Muscle of leg (tissue), 11 donors: ENCODE results near the gene CNOT10. TPM values are rescaled to one million over a fixed set of nuclear protein-coding genes. Genes with fewer than 3 reads are reported as not detected.
"Not testable (repeated sequence)": the region's sequence is repeated elsewhere in the genome, so short reads cannot be mapped to it uniquely, and the experiment has no call there.

Source experiments
- DNase-seq: peaks from one replicate; pipeline ENCODE4 v3.0.0; 2013
- H3K27ac ChIP-seq: one replicate; pipeline ENCODE4 v1.5.1; 2013; ENCODE audit warnings: mild to moderate bottlenecking, low read length, control low read depth
- H3K27me3 ChIP-seq: one replicate; pipeline ENCODE4 v1.6.1; 2013; ENCODE audit warnings: low read length; ENCODE audit not compliant: control insufficient read depth, insufficient read depth
- H3K36me3 ChIP-seq: one replicate; pipeline ENCODE4 v1.6.1; 2013; ENCODE audit warnings: low read length; ENCODE audit not compliant: control insufficient read depth, insufficient read depth
- H3K4me1 ChIP-seq: one replicate; pipeline ENCODE4 v1.6.1; 2013; ENCODE audit warnings: low read length; ENCODE audit not compliant: control insufficient read depth, insufficient read depth
- H3K4me3 ChIP-seq: one replicate; pipeline ENCODE4 v1.5.1; 2013; ENCODE audit warnings: low read length, control low read depth
- H3K9me3 ChIP-seq: replicated peaks from 2 replicates; pipeline ENCODE4 v1.6.1; 2013; ENCODE audit warnings: low read depth, low read length; ENCODE audit not compliant: control insufficient read depth
- WGBS: methylation state at CpG from one replicate; pipeline ENCODE4 v1.1.5; 2013; ENCODE audit warnings: missing lambda C conversion rate; ENCODE audit not compliant: insufficient coverage; 5-methylcytosine and 5-hydroxymethylcytosine counted together
- polyA plus RNA-seq, 8 donors: library from polyadenylated mRNA; unstranded; fragments of 120-200 nt; gene quantifications; one replicate each; pipeline versions ENCODE4 v1.2.1 to v1.2.3, GENCODE V29; 2013; ENCODE audit warnings: inconsistent platforms in 1 of 8, low replicate concordance in 1 of 8; ENCODE audit not compliant: insufficient read length in 8 of 8, insufficient read depth in 1 of 8
- total RNA-seq: library from RNA; stranded (reverse); fragments of 120-200 nt; gene quantifications from one replicate; pipeline ENCODE4 v1.2.4, GENCODE V29; 2013

CNOT10 gene
- total and polyA plus RNA-seq, 9 donors: 18.7 to 27.9 (median 22.6) TPM

DNA sequence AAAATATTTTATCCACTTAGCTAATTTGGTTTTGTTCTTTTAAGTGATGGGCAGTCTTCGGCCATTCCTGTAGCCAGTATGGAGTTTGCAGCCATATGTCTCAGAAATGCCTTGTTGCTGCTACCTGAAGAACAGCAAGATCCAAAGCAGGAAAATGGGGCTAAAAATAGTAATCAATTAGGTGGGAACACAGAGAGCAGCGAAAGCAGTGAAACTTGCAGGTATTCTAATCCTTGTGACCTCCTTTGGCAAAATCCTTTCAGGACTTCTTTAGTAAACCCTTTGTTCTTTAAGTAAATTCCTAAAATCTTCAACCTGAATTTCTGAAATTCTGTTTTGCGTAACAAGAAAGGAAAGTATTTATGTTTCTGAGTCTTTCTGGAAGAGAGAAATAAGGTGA lies 49.8 kb downstream of the CNOT10 start:
- Histone ChIP-seq H3K4me3 (no peak overlapping the region), H3K4me1 (no peaks in the 10 kb centered on the region), H3K27ac (no peak overlapping the region), H3K27me3 (no peaks in the 10 kb centered on the region), H3K9me3 (no peaks in the 10 kb centered on the region), H3K36me3 (peaks cover 18% of the 10 kb centered on the region)
- no peak for DNase-seq
- WGBS: 80% methylated on average over 1 of the region's 3 CpGs

DNA sequence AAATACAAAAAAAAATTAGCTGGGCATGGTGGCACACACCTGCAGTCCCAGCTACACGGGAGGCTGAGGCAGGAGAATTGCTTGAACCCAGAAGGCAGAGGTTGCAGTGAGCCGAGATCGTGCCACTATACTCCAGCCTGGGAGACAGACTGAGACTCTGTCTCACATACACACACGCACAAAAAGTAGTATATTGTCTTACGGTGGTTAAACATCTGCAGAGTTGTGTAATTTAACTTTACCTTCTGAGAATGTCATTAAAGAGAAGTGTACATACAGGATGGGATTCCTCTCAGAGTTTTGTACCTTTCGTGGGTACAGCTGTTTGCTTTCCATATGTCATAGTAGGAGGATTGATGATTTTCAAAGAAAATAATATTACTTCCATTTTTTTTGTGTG lies 58.5 kb downstream of the CNOT10 start:
- WGBS: no CpG with 5 or more reads among the region's 6 CpGs
- DNase-seq, H3K4me3 ChIP-seq, H3K9me3 ChIP-seq, H3K27ac ChIP-seq, H3K4me1 ChIP-seq, H3K27me3 ChIP-seq: not testable (repeated sequence)
- peaks cover 16% of the 10 kb centered on the region for H3K36me3 ChIP-seq

DNA sequence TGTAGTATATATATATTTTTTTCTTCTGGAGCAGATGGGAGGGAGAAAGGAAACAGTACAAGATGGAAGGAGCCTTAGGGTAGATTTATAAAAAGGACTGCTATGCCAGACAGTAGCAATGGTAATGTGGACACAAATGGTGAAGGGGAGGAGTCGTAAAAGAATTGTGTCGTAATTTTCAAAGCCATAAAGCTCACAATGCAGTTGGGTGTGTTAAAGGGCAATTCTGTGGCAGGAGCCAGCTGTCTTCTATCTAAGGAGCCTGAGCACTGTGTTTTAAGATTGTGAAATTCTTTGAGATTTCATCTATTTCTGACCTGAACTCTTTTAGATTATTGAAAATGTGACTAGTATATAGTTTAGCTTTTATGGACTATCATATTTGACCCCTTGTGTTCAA lies 58.9 kb downstream of the CNOT10 start:
- DNase-seq: no peak
- 60% methylated on average over 2 of the region's 2 CpGs for WGBS
- Histone ChIP-seq H3K4me3 (no peak overlapping the region), H3K27ac (no peak overlapping the region), H3K9me3 (no peaks in the 10 kb centered on the region), H3K27me3 (no peaks in the 10 kb centered on the region), H3K36me3 (peaks cover 14% of the 10 kb centered on the region), H3K4me1 (no peaks in the 10 kb centered on the region)

DNA sequence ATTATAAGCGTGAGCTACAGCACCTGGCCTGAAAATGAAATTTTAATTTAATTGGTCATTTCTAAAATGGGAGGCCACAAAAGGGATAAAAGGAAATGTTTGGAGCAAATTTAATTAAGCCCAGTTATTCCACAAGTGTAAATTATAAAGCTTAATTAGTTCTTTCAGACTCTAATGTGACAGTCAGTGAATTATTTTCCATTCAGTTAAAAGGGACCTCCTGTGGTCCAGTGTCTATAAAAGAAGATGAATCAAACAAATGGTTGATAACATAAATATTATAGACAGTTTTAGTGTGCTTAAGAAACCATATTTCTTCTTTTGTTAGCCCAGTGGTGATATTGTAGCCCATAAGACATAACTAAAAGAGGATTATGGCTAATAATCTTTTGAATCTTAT lies 66.4 kb downstream of the CNOT10 start:
- peaks cover 2% of the 10 kb centered on the region for H3K4me1 ChIP-seq
- WGBS: no CpG with 5 or more reads among the region's 1 CpG
- H3K9me3 ChIP-seq: no peaks in the 10 kb centered on the region
- no peak overlapping the region for H3K4me3 ChIP-seq
- H3K36me3 ChIP-seq: peaks cover 10% of the 10 kb centered on the region
- no peak for DNase-seq
- H3K27me3 ChIP-seq: no peaks in the 10 kb centered on the region
- no peak overlapping the region for H3K27ac ChIP-seq

DNA sequence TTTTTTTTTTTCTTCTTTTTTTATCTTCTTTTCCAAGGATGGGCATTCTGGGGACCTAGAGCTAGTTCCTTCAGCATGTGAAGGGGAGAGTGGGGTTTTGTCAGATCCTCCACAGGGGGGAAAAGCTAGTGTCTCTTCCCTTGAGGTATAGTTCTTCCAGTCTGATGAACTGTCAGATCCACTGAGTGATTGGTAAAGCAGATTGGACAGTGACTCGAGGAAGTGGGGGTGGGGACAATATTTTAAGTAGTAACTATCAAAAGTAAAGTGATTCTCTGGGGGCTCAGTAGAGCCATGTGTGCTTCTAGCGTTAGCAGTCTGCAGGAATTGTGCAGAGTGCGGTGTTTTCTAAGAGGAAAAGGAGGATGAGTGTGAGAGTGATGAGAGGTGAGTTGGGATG lies 70.8 kb downstream of the CNOT10 start:
- Histone ChIP-seq H3K9me3 (no peaks in the 10 kb centered on the region), H3K27ac (no peak overlapping the region), H3K36me3 (peaks cover 6% of the 10 kb centered on the region), H3K4me3 (no peak overlapping the region), H3K27me3 (no peaks in the 10 kb centered on the region), H3K4me1 (peaks cover 3% of the 10 kb centered on the region)
- 53% methylated on average over 2 of the region's 3 CpGs for WGBS
- no peak for DNase-seq

DNA sequence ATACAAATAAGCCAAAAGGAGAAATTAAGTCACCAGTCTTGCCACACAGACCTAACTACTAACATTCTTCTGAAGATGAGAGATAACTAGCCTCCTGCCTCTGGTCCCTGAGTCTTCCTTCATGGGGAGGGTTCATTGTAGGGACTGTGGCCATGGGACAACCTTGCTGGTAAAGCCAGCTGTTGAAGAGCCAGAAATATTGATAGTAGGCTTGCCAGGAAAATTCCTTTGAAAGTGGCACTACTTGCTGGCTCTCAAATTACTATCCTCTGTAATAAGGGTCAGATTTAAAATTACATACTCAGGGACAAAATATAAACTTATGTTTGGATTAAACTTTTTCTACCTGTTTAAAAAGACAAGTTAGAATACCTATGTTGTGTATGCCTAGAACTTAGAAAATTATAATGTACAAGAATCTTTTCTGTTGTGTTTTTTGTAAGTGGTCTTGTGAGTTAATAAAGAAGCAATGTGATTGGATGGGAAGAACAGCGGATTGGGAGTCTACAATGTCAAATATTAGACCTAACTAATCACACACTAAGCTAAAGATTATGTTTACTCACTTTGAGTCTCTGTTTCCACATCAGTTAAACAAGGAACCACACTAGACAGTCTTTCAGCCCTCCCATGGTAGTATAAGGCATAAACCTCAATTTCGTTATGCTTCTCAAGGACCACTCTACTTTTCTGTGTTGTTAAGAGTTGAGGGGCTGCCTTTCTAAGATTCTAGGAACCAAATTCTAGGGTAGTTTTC lies 72.8 kb downstream of the CNOT10 start:
- Histone ChIP-seq H3K4me1 (peaks cover 3% of the 10 kb centered on the region), H3K27ac (no peak overlapping the region), H3K4me3 (no peak overlapping the region), H3K27me3 (no peaks in the 10 kb centered on the region), H3K9me3 (no peaks in the 10 kb centered on the region), H3K36me3 (peaks cover 6% of the 10 kb centered on the region)
- no CpG with 5 or more reads among the region's 2 CpGs for WGBS
- no peak for DNase-seq

DNA sequence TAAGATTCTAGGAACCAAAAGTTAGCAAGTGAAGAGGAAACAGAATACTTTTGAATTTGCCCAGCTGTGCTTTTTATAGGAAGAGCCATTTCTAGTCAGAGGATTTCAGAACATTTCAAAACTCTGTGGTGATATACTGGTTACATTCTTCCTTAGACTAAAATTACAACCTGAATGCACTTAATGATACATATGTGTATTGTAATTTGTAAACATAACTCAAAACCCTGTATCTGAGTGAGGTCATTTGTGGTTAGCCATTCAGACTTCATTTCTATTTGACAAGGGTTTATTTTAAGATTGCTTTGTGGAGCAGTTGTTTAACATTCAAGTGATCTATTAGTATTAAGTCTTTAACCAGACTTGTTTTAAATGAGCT lies 73.4 kb downstream of the CNOT10 start:
- no peak overlapping the region for H3K27ac ChIP-seq
- no peaks in the 10 kb centered on the region for H3K9me3 ChIP-seq
- peaks cover 7% of the 10 kb centered on the region for H3K36me3 ChIP-seq
- H3K4me1 ChIP-seq: peaks cover 3% of the 10 kb centered on the region
- DNase-seq: no peak
- H3K27me3 ChIP-seq: no peaks in the 10 kb centered on the region
- no peak overlapping the region for H3K4me3 ChIP-seq

DNA sequence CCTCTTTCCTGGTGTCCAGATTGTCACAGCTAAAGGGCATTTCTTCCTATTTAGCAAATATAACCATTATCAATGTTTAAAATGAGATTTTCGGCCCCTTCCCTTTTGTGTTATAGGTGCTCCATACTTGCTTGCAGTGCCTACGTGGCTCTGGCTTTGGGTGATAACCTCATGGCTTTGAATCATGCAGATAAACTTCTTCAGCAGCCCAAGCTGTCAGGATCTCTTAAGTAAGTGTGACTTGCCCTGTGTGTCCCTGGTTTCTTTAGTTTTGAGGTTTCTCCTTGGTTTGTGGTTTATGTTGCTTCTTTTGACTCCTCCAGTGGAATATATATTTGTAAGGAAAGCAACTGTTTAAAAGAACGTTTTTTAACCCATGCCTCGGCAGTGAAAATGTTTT lies 74.4 kb downstream of the CNOT10 start:
- no peak overlapping the region for H3K4me3 ChIP-seq
- DNase-seq: no peak
- 69% methylated on average over 3 of the region's 4 CpGs for whole genome bisulfite sequencing
- no peak overlapping the region for H3K27ac ChIP-seq
- peaks cover 3% of the 10 kb centered on the region for H3K4me1 ChIP-seq
- H3K27me3 ChIP-seq: no peaks in the 10 kb centered on the region
- peaks cover 9% of the 10 kb centered on the region for H3K36me3 ChIP-seq
- no peaks in the 10 kb centered on the region for H3K9me3 ChIP-seq

DNA sequence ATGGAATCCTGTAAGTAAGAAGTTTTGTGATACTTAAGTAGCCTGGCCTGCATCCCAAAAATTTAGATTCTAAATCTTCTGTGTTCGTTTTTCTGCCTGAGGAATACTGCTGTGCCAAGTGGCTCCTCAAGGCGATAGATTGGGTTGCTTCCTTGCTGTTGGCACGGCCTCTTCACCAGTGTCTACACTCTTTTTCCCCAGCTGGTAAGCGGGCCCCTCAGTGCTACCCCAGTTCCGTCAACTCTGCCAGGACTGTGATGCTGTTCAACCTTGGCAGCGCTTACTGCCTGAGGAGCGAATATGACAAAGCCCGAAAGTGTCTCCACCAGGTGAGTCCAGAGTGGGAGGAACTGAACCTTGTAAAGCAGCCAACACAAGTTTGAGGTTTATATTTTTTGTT lies 79.5 kb downstream of the CNOT10 start:
- no peak overlapping the region for H3K4me3 ChIP-seq
- no peaks in the 10 kb centered on the region for H3K27me3 ChIP-seq
- H3K27ac ChIP-seq: no peak overlapping the region
- DNase-seq: no peak
- no peaks in the 10 kb centered on the region for H3K4me1 ChIP-seq
- no peaks in the 10 kb centered on the region for H3K9me3 ChIP-seq
- H3K36me3 ChIP-seq: peaks cover 19% of the 10 kb centered on the region
- 81% methylated on average over 7 of the region's 8 CpGs for WGBS

DNA sequence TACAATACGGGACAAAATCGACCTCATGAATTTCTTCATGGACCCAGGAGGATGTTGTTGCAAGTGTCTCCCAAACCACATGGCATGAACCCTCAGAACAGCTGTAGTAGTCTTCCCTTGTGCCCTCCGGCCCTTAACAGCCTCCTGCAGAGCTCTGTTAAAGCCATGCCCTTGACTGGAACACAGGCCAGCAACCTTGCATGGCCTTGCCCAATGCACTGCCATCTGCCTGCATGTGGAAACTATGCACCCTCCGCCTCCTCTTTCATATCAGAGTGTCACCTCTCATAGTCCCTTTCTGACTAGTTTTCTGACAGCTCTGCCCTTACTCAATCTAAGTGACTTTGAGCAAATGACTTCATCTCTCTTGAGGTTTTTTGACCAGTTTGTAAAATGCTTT lies 93.4 kb downstream of the CNOT10 start:
- H3K27ac ChIP-seq: no peak overlapping the region
- H3K9me3 ChIP-seq: no peaks in the 10 kb centered on the region
- H3K27me3 ChIP-seq: peaks cover 7% of the 10 kb centered on the region
- peaks cover 20% of the 10 kb centered on the region for H3K36me3 ChIP-seq
- H3K4me3 ChIP-seq: no peak overlapping the region
- DNase-seq: no peak
- WGBS: 84% methylated on average over 4 of the region's 4 CpGs
- peaks cover 11% of the 10 kb centered on the region for H3K4me1 ChIP-seq
